NCI-H1105 treated with DMSO at 0.1 percent for 48 hours (cell line): Measurements from ENCODE around the gene SMARCB1.

Source experiments
- DNase-seq: peaks from one replicate; lab custom pipeline; 2025; lab: John Stamatoyannopoulos, UW

SMARCB1 gene

DNA sequence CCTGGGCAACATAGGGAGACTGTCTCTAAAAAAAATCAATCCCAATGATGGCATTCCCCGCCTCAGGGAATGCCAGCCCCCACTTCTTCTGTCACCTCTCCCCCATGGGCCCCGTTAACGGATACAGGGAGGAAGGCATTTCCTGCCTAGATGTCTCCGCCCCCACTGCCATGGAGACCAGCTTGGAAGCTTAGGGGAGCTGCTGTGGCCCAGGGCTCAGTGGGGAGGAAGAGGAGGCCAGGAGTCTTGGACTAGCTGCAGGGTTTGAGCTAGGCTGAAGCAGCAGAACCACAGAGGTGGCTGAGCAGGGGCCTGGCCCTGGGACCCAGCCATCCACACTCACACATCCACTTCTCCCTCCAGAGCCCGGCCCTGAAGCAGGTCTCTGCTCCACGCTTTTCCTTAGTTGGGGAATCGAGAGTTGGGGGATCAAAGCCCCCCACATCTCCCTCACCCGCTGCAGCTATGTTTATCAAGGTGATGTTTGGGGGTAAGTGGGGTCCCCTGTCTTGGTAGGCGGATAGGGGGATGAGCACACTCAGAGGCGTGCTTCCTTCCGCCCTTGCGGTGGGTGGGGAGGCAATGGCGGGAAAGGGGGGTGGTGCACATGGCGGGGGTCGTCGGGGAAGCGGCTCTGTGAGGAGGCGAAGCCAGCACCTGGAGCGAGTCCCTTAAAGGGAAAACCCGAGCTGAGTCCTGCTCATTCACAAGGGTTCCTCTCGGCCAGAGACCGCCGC lies 23.8 kb upstream of the SMARCB1 start, which contains the start of gene C22orf15:
TSS of gene C22orf15 (plus strand) at position 149 of the 737 bp plus-strand sequence. CDS start at position 466, 317 bp downstream.
- DNase-seq = no peak

DNA sequence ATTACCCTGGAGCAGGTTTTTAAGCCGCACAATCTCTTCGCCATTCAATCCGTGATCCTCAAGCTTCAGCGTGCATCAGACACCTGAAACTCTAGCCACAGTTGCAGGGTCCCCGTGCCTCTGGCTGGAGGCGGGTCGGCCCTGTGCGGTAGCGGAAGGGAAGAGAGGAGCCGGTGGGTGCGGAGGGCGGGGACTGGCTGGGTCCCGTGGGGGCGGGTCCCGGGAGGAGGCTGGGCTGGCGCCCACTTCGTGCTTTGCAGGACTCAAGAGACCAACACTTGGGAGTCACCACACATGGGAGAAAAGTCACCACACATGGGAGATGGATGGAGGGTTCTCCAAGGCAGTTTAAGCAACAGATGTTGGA lies 23.2 kb upstream of the SMARCB1 start:
- DNase-seq = no peak

DNA sequence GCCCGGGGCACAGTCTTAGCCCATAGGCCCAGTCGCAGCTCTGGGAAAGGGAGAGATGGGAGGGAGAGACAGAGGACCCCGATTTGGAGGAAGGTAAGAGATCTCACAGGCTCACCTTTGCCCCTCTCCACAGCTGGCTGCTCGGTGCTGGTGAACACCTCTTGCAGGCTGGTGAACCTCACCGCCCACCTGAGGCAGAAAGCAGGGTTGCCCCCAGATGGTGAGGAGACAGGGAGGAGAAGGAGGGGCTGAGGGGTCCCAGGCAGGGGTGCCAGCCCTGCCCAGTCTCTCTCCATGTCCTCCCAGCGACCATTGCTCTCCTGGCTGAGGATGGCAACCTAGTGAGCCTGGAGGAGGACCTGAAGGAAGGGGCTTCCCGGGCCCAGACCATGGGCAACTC lies 22.8 kb upstream of the SMARCB1 start:
- DNase-seq = no peak

DNA sequence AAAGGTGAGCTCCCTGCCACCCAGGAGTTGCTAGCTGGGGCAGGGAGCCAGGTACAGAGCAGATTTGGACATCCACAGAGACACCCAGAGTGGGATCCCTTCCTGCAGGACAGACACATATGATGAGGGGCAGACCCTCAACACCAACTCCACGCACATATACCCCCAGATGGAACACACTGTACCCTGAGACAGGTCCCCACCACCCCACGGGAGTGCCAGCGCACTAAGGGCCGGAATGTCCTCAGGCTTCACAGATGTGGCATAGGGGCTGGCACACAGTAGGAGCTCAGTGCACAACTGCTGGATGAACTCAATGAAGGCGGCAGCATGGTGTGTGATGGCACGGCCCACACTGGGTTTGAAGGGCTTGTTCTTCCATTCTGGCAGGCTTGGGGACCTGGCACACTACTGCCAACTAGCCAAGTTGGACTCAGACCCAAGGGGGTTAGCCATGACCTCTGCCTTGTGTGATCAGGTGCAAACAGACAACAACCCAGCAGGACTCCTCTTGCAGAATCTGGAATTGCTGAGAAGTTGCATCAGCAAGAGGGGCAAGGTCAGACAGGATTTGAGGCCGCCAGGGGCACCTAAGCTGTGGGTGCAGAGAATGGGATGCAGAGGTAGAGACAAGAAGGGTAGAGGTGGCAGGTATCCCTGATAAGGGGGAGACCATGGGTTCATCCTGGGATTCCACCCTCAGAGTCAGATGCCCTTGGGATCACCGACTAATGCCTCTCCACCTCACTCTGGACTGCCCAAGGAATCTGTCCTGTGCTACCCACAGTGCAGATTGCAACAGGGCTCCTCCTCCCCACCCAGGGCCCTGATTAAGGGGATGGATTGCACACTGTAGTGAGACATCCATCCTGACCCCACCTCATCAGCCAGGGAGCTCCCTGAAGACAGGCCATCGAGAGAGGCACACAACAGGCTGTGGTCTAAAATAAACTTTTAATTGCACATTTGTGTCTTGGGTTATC lies 21.6 kb upstream of the SMARCB1 start:
- DNase-seq = no peak

DNA sequence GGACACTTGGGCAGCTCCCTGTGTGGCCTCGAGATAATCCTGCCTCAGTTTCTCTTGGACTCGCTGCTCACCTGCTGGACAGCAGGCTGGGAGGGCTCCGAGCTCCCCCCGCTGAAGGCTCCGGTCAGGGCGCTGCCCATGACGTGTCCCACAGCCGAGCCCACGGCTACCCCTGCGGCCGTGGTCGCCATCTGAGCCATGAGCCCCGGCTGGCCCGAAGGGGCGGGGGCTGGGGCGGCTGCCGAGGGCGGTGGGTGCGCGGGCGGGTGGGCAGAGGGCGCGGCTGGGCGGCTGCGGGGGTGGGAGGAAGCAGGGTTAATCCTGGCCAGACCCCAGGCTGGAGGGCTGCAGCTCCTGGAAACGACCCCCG lies 19.5 kb upstream of the SMARCB1 start:
- no peak for DNase-seq

DNA sequence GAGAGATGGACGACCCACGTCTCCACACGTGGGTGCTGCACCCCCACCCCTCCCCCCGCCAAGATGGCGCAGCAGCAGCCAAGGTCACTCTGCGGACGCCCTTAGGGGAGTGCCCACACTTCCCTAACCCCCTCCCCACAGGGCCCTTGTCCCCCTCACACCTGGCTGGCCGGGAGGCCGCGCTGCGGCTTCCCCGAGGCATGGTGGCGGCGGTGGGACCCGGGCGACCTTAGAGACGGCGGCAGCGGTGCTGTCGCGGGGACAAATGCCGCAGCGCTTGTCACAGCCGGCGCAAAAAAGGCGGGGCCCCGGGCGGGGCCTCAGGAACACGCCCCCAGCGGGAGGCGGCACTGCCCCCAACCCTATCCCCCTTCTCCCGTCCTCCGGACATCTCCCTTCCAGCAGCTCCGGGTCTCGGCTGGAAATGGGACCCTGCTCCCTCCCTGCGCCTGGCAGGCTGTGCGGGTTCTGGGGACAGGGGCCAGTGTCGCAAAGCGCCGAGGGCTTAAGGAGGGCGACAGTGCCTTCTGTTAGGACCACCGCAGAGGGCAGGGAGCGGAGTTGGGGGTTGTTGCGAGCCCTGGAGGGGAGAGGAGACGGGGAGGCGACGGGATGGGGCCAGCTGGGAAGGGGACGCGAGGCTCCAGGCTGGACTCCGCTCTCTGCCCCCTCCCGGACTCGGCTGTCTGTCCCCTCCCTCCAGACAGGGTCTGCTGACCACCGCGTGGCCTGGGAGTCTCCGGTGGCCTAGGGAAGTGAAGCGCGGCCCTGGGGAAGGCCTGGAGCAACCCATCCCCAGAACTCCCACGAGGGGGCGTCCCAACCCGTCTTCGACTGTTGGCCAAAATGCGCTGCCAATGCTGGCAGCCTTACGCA lies 18.9 kb upstream of the SMARCB1 start, which contains the start of gene CHCHD10:
TSS of gene CHCHD10 (minus strand) at position 300 of the 876 bp plus-strand sequence. CDS start at position 202, 98 bp downstream.
- DNase-seq = peak; percentile 63

DNA sequence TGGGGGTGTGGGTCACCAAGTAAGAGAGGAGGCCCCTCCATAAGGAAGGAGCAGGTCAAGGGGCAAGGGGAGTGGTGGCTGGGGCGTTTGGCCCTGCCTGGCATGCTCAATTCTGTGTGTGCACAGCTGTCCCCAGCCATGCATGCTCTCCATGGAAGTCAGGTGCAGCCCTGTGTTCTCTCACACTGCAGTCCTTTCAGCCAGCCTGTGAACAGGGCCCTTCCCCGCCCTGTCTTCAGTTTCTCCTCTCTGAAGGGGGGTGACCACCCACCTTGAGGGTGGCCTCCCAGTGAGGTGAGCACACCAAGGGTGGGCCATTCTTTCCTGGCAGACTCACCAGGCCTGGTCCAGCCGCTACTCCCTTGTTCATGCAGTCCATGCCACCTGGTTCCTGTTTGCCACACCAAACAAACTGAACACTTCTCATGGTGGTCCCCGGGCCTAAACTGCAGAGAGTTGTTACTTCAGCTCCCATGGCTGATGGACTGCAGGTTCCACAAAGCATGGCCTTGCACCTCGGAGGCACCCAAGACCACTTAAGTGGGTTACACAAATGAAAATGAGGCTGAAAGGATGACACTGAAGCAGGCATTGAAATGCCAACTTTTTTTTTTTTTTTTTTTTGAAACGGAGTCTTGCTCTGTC lies 17.3 kb upstream of the SMARCB1 start:
- no peak for DNase-seq

DNA sequence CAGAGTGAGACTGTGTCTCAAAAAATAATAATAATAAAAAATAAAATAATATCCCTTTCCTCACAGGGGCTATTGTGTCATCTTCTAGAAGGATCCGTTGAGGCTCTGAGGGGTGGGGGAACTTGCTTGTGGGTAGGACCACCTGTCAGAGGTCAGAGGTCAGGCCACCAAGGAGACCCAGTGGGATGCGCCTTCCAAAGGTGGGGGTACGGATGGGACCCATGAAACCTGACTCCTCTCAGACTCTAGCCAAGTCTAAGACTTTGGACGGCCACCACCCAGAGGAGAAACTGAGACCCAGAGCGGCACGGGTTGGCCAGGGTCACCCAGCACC lies 14.5 kb upstream of the SMARCB1 start:
- DNase-seq = no peak

DNA sequence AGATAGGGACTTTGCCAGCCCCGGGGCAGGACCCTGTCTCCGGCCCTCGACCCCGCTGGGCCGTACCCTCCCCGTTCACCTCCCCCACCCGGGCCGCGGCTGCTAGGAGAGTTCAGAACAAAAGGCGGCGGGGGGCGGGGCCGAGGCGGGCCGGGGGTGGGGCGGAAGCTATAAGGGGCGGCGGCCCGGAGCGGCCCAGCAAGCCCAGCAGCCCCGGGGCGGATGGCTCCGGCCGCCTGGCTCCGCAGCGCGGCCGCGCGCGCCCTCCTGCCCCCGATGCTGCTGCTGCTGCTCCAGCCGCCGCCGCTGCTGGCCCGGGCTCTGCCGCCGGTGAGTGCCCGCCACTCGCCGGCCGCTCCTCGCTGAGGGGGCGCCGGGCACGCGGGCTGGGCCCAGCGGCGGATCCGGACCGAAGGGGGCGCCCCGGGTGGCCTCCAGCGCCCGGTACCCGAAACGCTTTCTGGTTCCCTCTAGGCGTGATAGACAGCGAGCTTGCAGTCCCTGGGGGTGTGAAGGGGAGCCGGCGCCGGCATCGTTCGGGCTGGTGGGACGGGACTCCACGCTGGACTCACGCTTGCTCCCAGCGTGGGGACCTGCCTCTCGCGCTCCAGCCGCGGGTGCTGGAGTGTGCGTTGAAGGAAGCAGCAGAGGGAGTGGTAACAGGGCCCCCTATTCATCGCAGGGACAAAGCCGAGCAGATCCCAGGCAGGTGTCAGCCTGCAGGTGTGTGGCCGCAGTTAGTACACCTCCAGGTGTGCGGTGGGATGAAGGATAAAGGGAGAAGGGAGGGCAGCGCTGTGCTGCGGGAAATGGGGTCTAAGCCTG lies 13.9 kb upstream of the SMARCB1 start, which contains the start of gene MMP11:
TSS of gene MMP11 (plus strand) at position 201 of the 825 bp plus-strand sequence. CDS start at position 223, 22 bp downstream.
- DNase-seq = peak; percentile 63

DNA sequence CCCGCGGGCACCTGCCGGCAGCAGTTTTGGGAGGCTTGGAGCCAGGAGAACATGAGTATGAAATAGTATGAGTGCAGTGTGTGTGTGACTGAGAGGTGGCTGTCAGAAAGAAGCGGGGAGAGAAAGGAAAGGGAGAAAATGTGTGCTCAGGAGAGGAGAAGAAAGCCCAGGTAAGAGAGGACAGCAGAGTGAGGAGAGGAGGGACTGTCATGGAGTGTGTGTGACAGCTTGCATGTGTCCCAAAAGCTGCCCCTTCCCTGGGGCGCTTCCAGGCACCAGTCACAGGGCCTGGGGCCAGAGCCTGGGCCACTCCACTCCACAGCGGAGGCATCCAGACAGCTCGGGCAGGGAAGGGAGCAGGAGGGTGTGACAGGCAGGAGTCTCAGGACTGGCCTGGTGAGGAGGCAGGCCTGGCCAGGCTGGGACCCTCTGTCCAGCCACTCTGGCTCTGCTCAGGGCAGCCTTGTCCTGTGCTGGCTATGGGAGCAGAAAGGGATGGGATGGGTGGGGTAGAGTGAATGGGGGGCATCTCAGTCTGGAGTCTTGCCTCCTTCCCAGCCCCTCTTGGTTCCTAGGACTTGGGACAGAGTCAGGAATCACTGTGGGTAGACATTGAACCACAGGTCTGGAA lies 13.2 kb upstream of the SMARCB1 start:
- DNase-seq = no peak

DNA sequence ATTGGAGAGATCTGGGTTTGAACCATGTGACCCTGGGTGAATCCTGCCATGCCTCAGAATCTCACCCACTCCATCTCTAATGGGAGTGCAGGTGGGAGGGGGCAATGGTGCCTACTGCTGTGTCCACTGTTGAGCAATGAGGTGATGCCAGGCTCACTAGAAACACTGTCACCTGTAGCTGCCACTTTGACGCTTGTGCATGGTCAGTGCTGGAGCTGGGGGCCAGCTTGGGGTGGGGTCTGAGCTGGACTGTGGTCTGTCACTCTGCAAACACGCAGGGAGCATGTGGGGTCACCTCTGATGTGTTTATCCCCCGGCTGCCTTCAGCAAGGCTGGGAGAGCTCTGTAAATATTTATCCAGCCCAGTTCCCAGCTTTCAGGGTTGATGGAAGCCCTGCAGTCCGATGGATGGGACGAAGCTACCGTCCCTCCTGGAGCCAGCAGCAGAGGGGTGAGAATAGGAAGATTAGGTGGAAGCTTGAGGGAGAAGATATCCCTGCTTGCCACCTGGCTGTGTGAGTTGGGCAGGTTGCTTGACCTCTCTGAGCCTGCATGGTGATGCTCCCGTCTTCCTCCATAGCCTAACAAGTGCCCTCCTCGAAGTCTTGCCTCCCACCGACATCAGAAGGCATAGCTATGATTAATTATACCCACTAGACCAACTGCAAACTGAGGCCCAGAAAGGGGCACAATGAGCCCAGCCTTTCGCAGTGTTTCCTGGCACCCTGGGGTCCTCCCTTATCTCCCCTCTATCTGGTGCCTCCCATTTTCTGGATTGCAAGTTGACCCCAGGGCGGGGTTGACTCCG lies 12.4 kb upstream of the SMARCB1 start:
- DNase-seq = no peak

DNA sequence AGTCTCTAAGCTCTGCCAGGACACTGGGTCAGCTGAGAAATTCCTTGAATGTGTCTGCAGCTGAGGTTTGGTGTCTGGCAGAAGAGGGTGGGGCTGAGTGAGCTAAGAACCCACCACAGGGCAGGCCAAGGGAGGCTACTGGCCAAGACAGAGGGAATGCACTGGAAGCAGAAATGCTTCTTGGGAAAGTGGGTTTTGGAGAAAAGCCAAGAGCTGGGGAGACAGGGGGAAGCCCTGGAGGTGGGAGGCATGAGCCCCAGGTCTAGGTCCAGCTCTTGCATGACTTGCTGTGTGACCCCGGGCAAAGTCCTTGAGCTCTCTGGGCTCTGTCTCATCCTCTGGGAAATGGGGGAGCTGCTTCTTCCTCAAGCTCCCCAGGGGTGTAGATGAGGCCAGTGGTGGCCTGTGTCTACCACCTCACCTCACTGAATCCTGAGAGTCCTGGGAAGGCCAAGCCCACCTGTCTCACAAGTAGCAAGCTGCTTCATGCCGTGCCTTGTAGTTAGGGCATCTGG lies 11.8 kb upstream of the SMARCB1 start:
- no peak for DNase-seq

DNA sequence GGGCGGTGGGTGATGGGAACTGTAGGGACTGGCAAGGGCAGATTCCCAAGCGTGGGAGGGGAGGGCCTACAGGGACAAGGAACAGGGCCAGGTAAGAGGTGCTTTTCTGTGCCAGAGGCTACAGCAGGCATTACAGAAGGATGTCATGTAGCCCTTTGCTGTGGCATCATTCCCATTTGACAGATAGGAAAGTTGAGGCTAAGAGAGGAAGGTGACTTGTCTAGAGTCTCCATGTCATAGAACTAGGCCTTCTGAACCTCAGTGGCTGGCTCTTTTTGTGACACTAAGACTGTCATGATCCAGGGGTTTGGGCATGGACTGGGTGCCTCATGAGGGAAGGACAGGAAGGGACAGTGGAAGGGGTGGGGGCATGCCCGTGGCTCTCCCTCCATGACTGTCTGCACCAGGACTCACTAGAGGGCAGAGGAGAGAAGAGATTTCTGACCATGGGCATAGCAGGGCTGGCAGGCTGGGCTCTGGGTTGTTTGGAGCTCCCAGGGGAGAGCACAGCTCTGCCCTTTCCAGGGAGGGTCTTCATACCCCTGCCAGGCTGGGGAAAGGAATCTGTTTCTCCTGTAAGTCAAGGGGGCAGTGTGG lies 10.9 kb upstream of the SMARCB1 start:
- DNase-seq = no peak

DNA sequence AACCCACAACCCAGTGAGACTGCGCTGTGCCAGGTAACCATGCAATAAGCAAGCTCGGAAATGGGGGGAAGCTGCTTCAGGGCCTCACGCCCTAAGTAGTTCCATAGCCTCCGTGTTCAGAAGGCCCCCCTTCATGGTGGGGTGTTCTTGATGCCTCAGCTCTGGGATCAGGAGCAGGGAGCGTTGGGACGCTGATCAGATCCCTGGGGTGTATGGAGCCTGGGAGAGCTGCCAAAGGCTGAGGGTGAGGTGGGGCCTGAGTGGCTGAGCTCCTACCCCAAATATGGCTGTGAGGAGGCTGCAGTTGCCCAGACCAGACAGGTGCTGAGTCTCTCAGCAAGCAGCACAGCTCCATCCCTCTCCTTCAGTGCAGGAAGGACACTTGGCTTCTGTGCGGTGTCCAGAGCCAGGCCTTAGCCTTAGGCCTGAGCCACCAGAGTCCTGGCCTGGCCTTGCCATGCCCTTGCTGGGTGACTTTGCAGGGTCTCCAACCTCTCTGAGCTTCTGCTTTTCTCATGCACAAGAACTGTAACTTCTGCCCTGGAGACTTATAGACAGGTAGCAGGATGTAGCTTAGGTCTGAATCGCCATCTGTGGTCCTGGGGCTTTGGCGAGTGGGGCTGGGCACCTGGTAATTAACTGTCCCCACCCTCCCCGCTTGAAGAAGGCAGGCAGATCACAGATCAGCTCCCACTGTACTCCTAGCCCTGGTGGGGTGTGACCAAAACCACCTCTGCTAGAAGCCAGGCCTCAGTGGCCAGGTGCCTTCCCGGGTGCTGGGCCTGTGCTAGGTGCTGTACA lies 8.8 kb upstream of the SMARCB1 start:
- DNase-seq = peak; percentile 1

DNA sequence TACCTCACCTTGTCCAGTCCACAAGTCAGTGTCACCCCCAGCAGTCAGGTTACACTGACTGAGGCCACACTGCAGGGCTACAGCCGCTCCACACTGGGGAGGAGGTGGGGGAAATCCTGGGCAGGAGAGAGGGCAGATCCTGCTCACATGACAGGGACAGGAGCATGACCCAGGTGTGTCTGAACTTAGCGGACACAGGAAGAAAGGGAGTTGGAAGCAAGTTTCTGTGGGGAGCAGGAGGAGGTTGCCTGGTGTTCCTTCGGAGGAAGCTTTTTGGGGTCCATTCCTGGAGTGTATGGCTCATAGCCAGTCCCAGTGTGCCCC lies 8.2 kb upstream of the SMARCB1 start:
- no peak for DNase-seq

DNA sequence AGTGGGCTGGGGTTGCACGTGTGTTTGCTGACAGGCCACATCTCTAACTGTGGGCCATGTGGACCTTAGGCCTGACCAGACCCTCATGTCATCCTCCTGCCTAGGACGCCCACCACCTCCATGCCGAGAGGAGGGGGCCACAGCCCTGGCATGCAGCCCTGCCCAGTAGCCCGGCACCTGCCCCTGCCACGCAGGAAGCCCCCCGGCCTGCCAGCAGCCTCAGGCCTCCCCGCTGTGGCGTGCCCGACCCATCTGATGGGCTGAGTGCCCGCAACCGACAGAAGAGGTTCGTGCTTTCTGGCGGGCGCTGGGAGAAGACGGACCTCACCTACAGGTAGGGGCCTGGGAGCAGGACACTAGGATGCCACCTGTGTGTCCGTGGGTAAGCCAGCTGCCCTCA lies 7.7 kb upstream of the SMARCB1 start:
- no peak for DNase-seq

DNA sequence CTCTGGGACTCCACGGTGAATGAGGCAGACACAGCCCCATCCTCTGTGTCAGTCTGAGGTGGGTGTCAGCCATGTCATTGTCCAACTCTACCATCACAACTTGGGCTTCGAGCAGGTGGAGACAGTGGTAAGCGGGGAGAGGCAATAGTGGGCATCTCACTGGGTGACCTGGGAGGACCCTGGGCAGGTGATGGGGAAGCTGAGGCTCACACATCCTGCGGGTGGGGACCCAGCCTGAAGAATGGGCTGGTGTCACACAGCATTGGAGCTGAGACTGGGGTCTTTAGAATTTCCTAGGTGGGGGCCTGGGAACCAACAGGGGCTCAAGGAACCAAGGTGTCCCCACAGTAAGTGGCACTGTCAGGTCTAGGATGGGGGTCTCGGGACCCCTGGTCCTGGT lies 7.0 kb upstream of the SMARCB1 start:
- no peak for DNase-seq
